Trophoblast cell (in vitro differentiated cells and primary cell): Measurements from ENCODE around the gene CALCOCO1.

ENCODE experiments used
- DNase-seq, 2 donors: peaks; one replicate each; pipeline ENCODE4 v3.0.0-alpha.2; 2016
- H2AFZ ChIP-seq: 2 replicates; pipeline ENCODE4 v1.6.1; 2013; ENCODE audit warnings: low read length, moderate library complexity, mild to moderate bottlenecking; ENCODE audit not compliant: insufficient read depth, poor library complexity
- H2AK5ac ChIP-seq: 2 replicates; pipeline ENCODE4 v1.6.1; 2013; ENCODE audit warnings: mild to moderate bottlenecking, low read length
- H2BK120ac ChIP-seq: 2 replicates; pipeline ENCODE4 v1.6.1; 2013; ENCODE audit warnings: low read length, mild to moderate bottlenecking, moderate library complexity; ENCODE audit not compliant: insufficient read depth, poor library complexity
- H2BK12ac ChIP-seq: 2 replicates; pipeline ENCODE4 v1.6.1; 2013; ENCODE audit warnings: mild to moderate bottlenecking, low read length, moderate library complexity
- H2BK5ac ChIP-seq: 2 replicates; pipeline ENCODE4 v1.6.1; 2013; ENCODE audit warnings: low read length, low read depth, moderate library complexity, mild to moderate bottlenecking; ENCODE audit not compliant: poor library complexity
- H3K14ac ChIP-seq: 2 replicates; pipeline ENCODE4 v1.6.1; 2013; ENCODE audit warnings: mild to moderate bottlenecking, low read length
- H3K18ac ChIP-seq: 2 replicates; pipeline ENCODE4 v1.6.1; 2013; ENCODE audit warnings: mild to moderate bottlenecking, low read length
- H3K23ac ChIP-seq: 2 replicates; pipeline ENCODE4 v1.6.1; 2013; ENCODE audit warnings: low read length
- H3K27ac ChIP-seq: 2 replicates; pipeline ENCODE4 v1.5.1; 2013; ENCODE audit warnings: low read depth, mild to moderate bottlenecking, inconsistent platforms, low read length, moderate library complexity
- H3K27me3 ChIP-seq: 2 replicates; pipeline ENCODE4 v1.6.1; 2013; ENCODE audit warnings: inconsistent platforms, mild to moderate bottlenecking, low read length, moderate library complexity; ENCODE audit not compliant: insufficient read depth
- H3K36me3 ChIP-seq, 2 experiments: 1 replicate in 1 of 2; 2 replicates in 1 of 2; pipeline ENCODE4 v1.6.1; 2013; ENCODE audit warnings: low read length in 2 of 2, mild to moderate bottlenecking in 2 of 2, moderate library complexity in 1 of 2; ENCODE audit not compliant: insufficient read depth in 2 of 2, control insufficient read depth in 1 of 2
- H3K4ac ChIP-seq: 2 replicates; pipeline ENCODE4 v1.6.1; 2013; ENCODE audit warnings: low read depth, mild to moderate bottlenecking, low read length, moderate library complexity
- H3K4me1 ChIP-seq, 2 experiments: 1 replicate in 1 of 2; 2 replicates in 1 of 2; pipeline ENCODE4 v1.6.1; 2013; ENCODE audit warnings: low read length in 2 of 2, mild to moderate bottlenecking in 2 of 2, moderate library complexity in 1 of 2; ENCODE audit not compliant: insufficient read depth in 2 of 2, control insufficient read depth in 1 of 2
- H3K4me2 ChIP-seq: 2 replicates; pipeline ENCODE4 v1.6.1; 2013; ENCODE audit warnings: inconsistent platforms, mild to moderate bottlenecking, low read length, moderate library complexity
- H3K4me3 ChIP-seq: 2 replicates; pipeline ENCODE4 v1.5.1; 2013; ENCODE audit warnings: mild to moderate bottlenecking, low read depth, low read length, inconsistent platforms
- H3K79me1 ChIP-seq: one replicate; pipeline ENCODE4 v1.6.1; 2013; ENCODE audit warnings: low read length
- H3K79me2 ChIP-seq: 2 replicates; pipeline ENCODE4 v1.6.1; 2013; ENCODE audit warnings: low read length, mild to moderate bottlenecking; ENCODE audit not compliant: control insufficient read depth, insufficient read depth, poor library complexity
- H3K9ac ChIP-seq: 2 replicates; pipeline ENCODE4 v1.6.1; 2013; ENCODE audit warnings: mild to moderate bottlenecking, low read length
- H3K9me3 ChIP-seq: 2 replicates; pipeline ENCODE4 v1.6.1; 2013; ENCODE audit warnings: low read depth, mild to moderate bottlenecking, control low read depth, inconsistent platforms, low read length; ENCODE audit not compliant: insufficient read depth
- H4K12ac ChIP-seq: 2 replicates; pipeline ENCODE4 v1.6.1; 2013; ENCODE audit warnings: low read depth, mild to moderate bottlenecking, low read length, moderate library complexity
- H4K8ac ChIP-seq: 2 replicates; pipeline ENCODE4 v1.6.1; 2013; ENCODE audit warnings: low read depth, mild to moderate bottlenecking, low read length, moderate library complexity
- H4K91ac ChIP-seq: one replicate; pipeline ENCODE4 v1.6.1; 2013; ENCODE audit warnings: low read depth, mild to moderate bottlenecking, low read length, moderate library complexity
- WGBS: extraction: QIAGEN DNeasy Blood & Tissue Kit; methylation state at CpG from one replicate; pipeline ENCODE4 v1.1.7; 2013; ENCODE audit warnings: missing lambda C conversion rate; ENCODE audit not compliant: insufficient read length, insufficient coverage; ENCODE audit errors: extremely low coverage; 5-methylcytosine and 5-hydroxymethylcytosine counted together

Gene CALCOCO1

GRCh38 chr12:53748072-53748840, 21.0 kb upstream of the CALCOCO1 start:
- Histone ChIP-seq H2AK5ac (no peak overlapping the region), H3K4ac (no peak overlapping the region), H3K27ac (no peak overlapping the region), H3K4me3 (no peak overlapping the region), H2BK120ac (no peak overlapping the region), H3K27me3 (peaks cover 61% of the 10 kb centered on the region), H4K91ac (no peak overlapping the region), H3K23ac (no peak overlapping the region), H3K4me1 (peaks cover 9% of the 10 kb centered on the region in 2 experiments), H2BK5ac (no peak overlapping the region), H3K4me2 (no peak overlapping the region), H3K9me3 (peaks cover 4% of the 10 kb centered on the region), H4K8ac (no peak overlapping the region), H3K36me3 (no peaks in the 10 kb centered on the region), H3K79me1 (no peaks in the 10 kb centered on the region), H3K79me2 (no peaks in the 10 kb centered on the region), H3K14ac (no peak overlapping the region), H4K12ac (no peak overlapping the region), H2BK12ac (no peak overlapping the region), H3K9ac (no peak overlapping the region), H3K18ac (no peak overlapping the region), H2AFZ (no peak overlapping the region)
- no CpG with 5 or more reads among the region's 22 CpGs for WGBS
- DNase-seq: no peak

- Histone ChIP-seq H3K36me3 (no peaks in the 10 kb centered on the region), H4K12ac (no peak overlapping the region), H3K4me2 (no peak overlapping the region), H3K23ac (no peak overlapping the region), H4K8ac (no peak overlapping the region), H3K27ac (no peak overlapping the region), H3K9me3 (peaks cover 3% of the 10 kb centered on the region), H3K79me2 (no peaks in the 10 kb centered on the region), H3K18ac (no peak overlapping the region), H2AK5ac (no peak overlapping the region), H2AFZ (no peak overlapping the region), H3K14ac (no peak overlapping the region), H2BK12ac (no peak overlapping the region), H3K4me3 (no peak overlapping the region), H3K9ac (no peak overlapping the region), H3K27me3 (peaks cover 50% of the 10 kb centered on the region), H3K4ac (no peak overlapping the region), H3K79me1 (no peaks in the 10 kb centered on the region), H4K91ac (no peak overlapping the region), H2BK120ac (no peak overlapping the region), H3K4me1 (peaks cover 9% of the 10 kb centered on the region in 2 experiments), H2BK5ac (no peak overlapping the region)
- no CpG with 5 or more reads among the region's 5 CpGs for WGBS
- no peak for DNase-seq
Measured at GRCh38 chr12:53747095-53747494, 19.8 kb upstream of the CALCOCO1 start.

- Histone ChIP-seq H3K4ac (no peak overlapping the region), H3K27ac (no peak overlapping the region), H2BK120ac (no peak overlapping the region), H3K79me1 (no peaks in the 10 kb centered on the region), H4K91ac (no peak overlapping the region), H3K4me3 (no peak overlapping the region), H4K12ac (no peak overlapping the region), H3K4me1 (peaks cover 8% of the 10 kb centered on the region in 2 experiments), H2BK12ac (no peak overlapping the region), H3K9ac (no peak overlapping the region), H3K23ac (no peak overlapping the region), H3K27me3 (peaks cover 45% of the 10 kb centered on the region), H3K9me3 (peaks cover 3% of the 10 kb centered on the region), H2AK5ac (no peak overlapping the region), H3K18ac (no peak overlapping the region), H2BK5ac (no peak overlapping the region), H3K36me3 (no peaks in the 10 kb centered on the region), H3K4me2 (no peak overlapping the region), H3K79me2 (no peaks in the 10 kb centered on the region), H2AFZ (no peak overlapping the region), H3K14ac (no peak overlapping the region), H4K8ac (no peak overlapping the region)
- DNase-seq: peak; percentile 89 to 96
- WGBS: no CpG with 5 or more reads among the region's 20 CpGs
Measured at GRCh38 chr12:53746592-53747092, 19.4 kb upstream of the CALCOCO1 start.

- Histone ChIP-seq H3K23ac (no peak overlapping the region), H3K27me3 (peaks cover 35% of the 10 kb centered on the region), H4K91ac (no peak overlapping the region), H3K18ac (no peak overlapping the region), H3K9me3 (peaks cover 1% of the 10 kb centered on the region), H4K8ac (no peak overlapping the region), H2AFZ (no peak overlapping the region), H3K4ac (no peak overlapping the region), H2BK12ac (no peak overlapping the region), H3K4me1 (no peaks in the 10 kb centered on the region), H3K79me1 (no peaks in the 10 kb centered on the region), H3K27ac (no peak overlapping the region), H2BK120ac (no peak overlapping the region), H2BK5ac (no peak overlapping the region), H3K79me2 (no peaks in the 10 kb centered on the region), H3K36me3 (no peaks in the 10 kb centered on the region), H4K12ac (no peak overlapping the region), H3K9ac (no peak overlapping the region), H3K14ac (no peak overlapping the region), H2AK5ac (no peak overlapping the region), H3K4me3 (no peak overlapping the region), H3K4me2 (no peak overlapping the region)
- no peak for DNase-seq
- no CpG with 5 or more reads among the region's 6 CpGs for WGBS
Measured at GRCh38 chr12:53744751-53745150, 17.5 kb upstream of the CALCOCO1 start.
